ENCODE results near the gene IARS2. TPM values are rescaled to one million over a fixed set of nuclear protein-coding genes. Genes with fewer than 3 reads are reported as not detected.

The IARS2 gene
- total RNA-seq, 2 donors from 2014 or later: 53.8 to 64.3 TPM

- Histone ChIP-seq H3K36me3 (no peaks in the 10 kb centered on the region), H3K27ac (no peak overlapping the region), H3K4me3 (no peak overlapping the region), H3K27me3 (replicated peaks; ENCODE audit: insufficient read depth) (no peaks in the 10 kb centered on the region), H3K9me3 (no peaks in the 10 kb centered on the region), H3K4me1 (replicated peaks) (no peaks in the 10 kb centered on the region)
- DNase-seq (ENCODE audit: low spot score): no peak
- TF ChIP-seq POLR2AphosphoS5 (IDR thresholded peaks at IDR 0.05) (no peak), POLR2A (IDR thresholded peaks at IDR 0.05) (no peak), CTCF (IDR thresholded peaks at IDR 0.05) (no peak)
- intact Hi-C loops (cut with DNase I): no loop called here
- 89% methylated on average over 1 of the region's 1 CpG for WGBS
These were observed 37.6 kb upstream of the IARS2 start for GRCh38 chr1:220056374-220056773.

GRCh38 chr1:220060876-220061275 lies 33.1 kb upstream of the IARS2 start:
- H3K4me1 ChIP-seq (replicated peaks): no peaks in the 10 kb centered on the region
- WGBS: 91% methylated on average over 3 of the region's 3 CpGs
- no peak overlapping the region for H3K4me3 ChIP-seq
- H3K27ac ChIP-seq: no peak overlapping the region
- no peaks in the 10 kb centered on the region for H3K36me3 ChIP-seq
- intact Hi-C loops (cut with DNase I): no loop called here
- H3K27me3 ChIP-seq (replicated peaks; ENCODE audit: insufficient read depth): no peaks in the 10 kb centered on the region
- DNase-seq (ENCODE audit: low spot score): no peak
- H3K9me3 ChIP-seq: no peaks in the 10 kb centered on the region
- TF ChIP-seq CTCF (IDR thresholded peaks at IDR 0.05) (no peak), POLR2A (IDR thresholded peaks at IDR 0.05) (no peak), POLR2AphosphoS5 (IDR thresholded peaks at IDR 0.05) (no peak)

- intact Hi-C loops (cut with DNase I): no loop called here
- WGBS: 98% methylated on average over 6 of the region's 6 CpGs
- no peaks in the 10 kb centered on the region for H3K4me1 ChIP-seq (replicated peaks)
- H3K9me3 ChIP-seq: no peaks in the 10 kb centered on the region
- no peak overlapping the region for H3K27ac ChIP-seq
- H3K27me3 ChIP-seq (replicated peaks; ENCODE audit: insufficient read depth): no peaks in the 10 kb centered on the region
- H3K36me3 ChIP-seq: no peaks in the 10 kb centered on the region
- no peak for DNase-seq (ENCODE audit: low spot score)
- H3K4me3 ChIP-seq: no peak overlapping the region
- TF ChIP-seq POLR2AphosphoS5 (IDR thresholded peaks at IDR 0.05) (no peak), POLR2A (IDR thresholded peaks at IDR 0.05) (no peak), CTCF (IDR thresholded peaks at IDR 0.05) (no peak)
These were observed 31.3 kb upstream of the IARS2 start for GRCh38 chr1:220062629-220063028.

GRCh38 chr1:220067269-220068204 lies 26.4 kb upstream of the IARS2 start:
- no peak for DNase-seq (ENCODE audit: low spot score)
- 97% methylated on average over 3 of the region's 3 CpGs for WGBS
- Histone ChIP-seq H3K4me1 (replicated peaks) (no peaks in the 10 kb centered on the region), H3K9me3 (no peaks in the 10 kb centered on the region), H3K4me3 (no peak overlapping the region), H3K27me3 (replicated peaks; ENCODE audit: insufficient read depth) (no peaks in the 10 kb centered on the region), H3K36me3 (no peaks in the 10 kb centered on the region), H3K27ac (no peak overlapping the region)
- intact Hi-C loops (cut with DNase I): no loop called here
- TF ChIP-seq CTCF (IDR thresholded peaks at IDR 0.05) (no peak), POLR2AphosphoS5 (IDR thresholded peaks at IDR 0.05) (no peak), POLR2A (IDR thresholded peaks at IDR 0.05) (no peak)
